GM12875 (cell line): Measurements from ENCODE around the gene UBR3.
"Not testable (repeated sequence)": the region's sequence is repeated elsewhere in the genome, so short reads cannot be mapped to it uniquely, and the experiment has no call there.

Experiments
- H3K4me3 ChIP-seq: one replicate; pipeline ENCODE4 v1.5.1; 2011; ENCODE audit warnings: low read depth, low read length, control low read depth
- TF ChIP-seq, protein P1 (sequence below): IDR thresholded peaks from 2 replicates; pipeline ENCODE4 v1.5.1; 2011; ENCODE audit warnings: low read depth, mild to moderate bottlenecking, control low read depth, inconsistent platforms, low read length, moderate library complexity, borderline replicate concordance; ENCODE audit not compliant: insufficient read depth

The UBR3 gene

DNA sequence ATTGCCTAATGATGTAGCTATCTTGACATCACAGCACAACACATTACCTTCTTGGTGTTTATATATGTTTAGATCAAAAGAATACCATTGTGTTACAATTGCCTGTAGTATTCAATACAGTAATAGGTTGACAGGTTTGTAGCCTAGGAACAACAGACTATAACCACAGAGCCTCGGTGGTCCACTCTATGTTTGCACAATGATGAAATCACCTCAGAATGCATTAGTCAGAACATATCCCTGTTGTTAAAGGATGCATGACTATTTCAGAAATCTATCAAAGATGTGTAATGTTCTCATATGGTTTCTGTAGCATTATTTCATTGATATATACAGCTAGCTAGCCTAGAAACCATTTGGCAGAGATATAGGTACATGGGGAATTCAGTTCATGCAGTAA, 11.4 kb upstream of the UBR3 start:
- no peak overlapping the region for H3K4me3 ChIP-seq
- TF ChIP-seq, protein P1, sequence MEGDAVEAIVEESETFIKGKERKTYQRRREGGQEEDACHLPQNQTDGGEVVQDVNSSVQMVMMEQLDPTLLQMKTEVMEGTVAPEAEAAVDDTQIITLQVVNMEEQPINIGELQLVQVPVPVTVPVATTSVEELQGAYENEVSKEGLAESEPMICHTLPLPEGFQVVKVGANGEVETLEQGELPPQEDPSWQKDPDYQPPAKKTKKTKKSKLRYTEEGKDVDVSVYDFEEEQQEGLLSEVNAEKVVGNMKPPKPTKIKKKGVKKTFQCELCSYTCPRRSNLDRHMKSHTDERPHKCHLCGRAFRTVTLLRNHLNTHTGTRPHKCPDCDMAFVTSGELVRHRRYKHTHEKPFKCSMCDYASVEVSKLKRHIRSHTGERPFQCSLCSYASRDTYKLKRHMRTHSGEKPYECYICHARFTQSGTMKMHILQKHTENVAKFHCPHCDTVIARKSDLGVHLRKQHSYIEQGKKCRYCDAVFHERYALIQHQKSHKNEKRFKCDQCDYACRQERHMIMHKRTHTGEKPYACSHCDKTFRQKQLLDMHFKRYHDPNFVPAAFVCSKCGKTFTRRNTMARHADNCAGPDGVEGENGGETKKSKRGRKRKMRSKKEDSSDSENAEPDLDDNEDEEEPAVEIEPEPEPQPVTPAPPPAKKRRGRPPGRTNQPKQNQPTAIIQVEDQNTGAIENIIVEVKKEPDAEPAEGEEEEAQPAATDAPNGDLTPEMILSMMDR = no peak

DNA sequence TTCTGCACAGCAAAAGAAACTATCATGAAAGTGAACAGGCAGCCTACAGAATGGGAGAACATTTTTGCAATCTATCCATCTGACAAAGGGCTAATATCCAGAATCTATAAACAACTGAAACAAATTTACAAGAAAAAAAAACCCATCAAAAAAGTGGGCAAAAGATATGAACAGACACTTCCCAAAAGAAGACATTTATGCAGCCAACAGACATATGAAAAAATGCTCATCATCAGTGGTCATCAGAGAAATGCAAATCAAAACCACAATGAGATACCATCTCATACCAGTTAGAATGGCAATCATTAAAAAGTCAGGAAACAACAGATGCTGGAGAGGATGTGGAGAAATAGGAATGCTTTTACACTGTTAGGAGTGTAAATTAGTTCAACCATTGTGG, 10.3 kb upstream of the UBR3 start:
- not testable (repeated sequence) for H3K4me3 ChIP-seq

DNA sequence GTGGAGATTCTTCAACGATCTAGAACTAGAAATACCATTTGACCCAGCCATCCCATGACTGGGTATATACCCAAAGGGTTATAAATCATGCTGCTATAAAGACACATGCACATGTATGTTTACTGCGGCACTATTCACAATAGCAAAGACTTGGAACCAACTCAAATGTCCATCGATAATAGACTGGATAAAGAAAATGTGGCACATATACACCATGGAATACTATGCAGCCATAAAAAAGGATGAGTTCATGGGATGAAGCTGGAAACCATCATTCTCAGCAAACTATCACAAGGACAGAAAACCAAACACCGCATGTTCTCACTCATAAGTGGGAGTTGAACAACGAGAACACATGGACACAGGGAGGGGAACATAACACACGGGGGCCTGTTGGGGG, 9.9 kb upstream of the UBR3 start:
- not testable (repeated sequence) for H3K4me3 ChIP-seq

DNA sequence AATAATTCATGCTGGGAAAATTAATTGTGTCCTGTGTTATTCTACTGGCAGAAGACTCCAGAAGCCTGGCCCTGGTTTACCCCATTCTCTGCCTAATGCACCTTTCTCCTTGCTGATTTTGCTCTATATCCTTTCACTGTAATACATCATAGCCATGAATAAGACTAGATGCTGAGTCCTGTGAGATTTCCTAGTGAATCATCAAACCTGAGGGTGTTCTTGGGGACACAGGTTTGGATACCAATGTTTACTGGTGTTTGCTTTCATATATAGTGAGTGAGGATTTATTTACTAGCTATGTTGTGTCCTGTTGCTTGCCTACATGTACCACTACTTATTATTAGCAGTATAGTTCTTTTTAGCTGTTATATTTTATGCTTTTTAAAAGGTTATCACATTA, 9.0 kb upstream of the UBR3 start:
- TF ChIP-seq, protein P1 = no peak
- H3K4me3 ChIP-seq = no peak overlapping the region

DNA sequence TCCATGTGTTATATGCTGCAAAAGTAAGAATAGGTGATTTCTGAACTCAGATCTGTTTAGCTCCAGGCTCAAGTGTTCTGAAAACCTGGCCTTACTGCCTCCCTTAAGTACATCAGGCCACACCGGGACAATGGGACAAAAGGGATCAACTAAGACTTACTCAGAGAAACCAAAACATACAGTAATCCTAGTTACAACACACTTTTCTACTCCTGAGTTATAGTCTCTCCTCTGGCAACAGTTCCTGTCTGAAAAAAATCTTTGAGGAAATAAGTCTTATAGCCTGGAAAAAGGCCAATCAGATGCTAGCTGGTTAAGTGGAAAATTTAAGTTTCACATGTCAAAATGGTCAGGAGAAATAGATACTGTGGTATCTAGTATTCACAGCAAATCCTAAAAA, 8.1 kb upstream of the UBR3 start:
- TF ChIP-seq, protein P1 = no peak

DNA sequence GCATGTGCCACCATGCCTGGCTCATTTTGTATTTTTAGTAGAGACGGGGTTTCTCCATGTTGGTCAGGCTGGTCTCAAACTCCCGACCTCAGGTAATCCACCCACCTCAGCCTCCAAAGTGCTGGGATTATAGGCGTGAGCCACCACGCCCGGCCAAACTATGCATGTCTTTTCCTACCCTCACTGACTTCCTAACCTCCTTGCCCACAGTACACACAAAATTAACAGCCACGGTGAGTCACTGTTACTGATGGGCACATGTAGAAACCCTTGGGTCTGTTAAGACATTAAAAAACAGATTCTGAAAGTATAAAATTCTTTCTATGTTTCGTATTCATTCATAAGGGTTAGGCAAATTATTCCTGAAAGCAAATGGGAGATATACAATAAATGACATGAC, 7.2 kb upstream of the UBR3 start:
- H3K4me3 ChIP-seq = not testable (repeated sequence)

More for the DNA sequence above, 8.1 kb upstream of the UBR3 start:
- no peak overlapping the region for H3K4me3 ChIP-seq

DNA sequence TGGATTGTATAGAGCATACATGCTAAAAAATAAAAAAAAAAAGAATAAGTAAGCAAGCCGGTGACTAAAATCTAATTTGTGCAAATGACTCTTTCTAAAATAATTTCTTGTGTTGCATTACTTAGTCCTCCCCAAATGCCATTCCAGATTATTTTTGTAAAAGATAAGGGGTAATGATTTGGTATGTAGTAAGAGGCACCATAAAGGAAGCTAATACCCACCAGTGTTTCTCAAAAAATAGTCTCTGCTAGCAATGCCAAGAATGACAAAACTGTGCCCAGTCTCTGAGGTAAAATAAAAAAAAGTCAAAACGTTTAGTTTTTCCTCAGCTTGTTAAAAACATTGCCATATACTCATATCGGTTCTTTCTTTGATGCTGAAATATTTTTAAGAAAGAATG, 5.2 kb upstream of the UBR3 start:
- TF ChIP-seq, protein P1 = no peak
- H3K4me3 ChIP-seq = no peak overlapping the region

DNA sequence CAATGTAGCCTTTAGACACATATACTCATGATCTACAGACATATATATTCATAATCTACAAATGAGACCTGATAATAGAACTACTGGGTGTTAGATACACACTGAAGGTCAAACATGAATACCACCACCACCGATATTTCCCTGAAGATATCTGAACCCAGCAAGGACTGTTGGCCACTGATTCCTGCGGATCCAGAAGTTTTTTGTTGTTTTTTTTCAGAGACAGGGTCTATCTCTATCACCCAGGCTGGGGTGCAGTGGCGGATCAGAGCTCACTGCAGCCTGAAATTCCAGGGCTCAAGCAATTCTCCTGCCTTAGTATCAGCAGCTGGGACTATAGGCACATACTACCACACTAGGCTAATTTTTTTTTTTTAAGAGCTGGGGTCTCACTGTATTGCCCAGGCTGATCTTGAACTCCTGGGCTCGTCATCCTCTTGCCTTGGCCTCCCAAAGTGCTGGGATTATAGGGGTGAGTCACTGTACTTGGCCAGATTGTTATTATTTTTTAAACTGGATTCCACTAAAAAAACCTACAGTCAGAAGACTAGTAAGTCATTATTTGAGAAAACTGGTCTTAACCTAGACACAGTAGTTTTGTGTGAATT, 4.4 kb upstream of the UBR3 start:
- TF ChIP-seq, protein P1 = no peak
- no peak overlapping the region for H3K4me3 ChIP-seq

DNA sequence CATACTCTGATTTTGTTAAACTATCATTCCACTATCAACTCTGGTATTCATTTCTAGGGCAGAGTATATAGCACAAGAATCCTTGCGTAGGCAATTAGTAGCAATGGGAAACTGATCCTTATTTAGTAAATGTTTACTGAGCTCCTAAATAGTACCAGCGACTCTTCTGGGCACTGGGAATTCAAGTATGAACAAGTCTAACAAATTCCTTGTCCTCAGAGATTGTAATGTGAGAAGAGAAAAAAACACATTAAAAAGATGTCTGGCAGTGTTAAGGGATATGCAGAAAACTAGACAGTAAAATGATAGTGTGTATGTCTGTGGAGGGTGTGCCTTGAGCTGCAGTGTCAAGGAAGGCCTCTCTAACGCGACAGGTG, 3.3 kb upstream of the UBR3 start:
- peak overlapping the region; percentile 62 for H3K4me3 ChIP-seq
- TF ChIP-seq, protein P1 = no peak
